Osteoblast (primary cell): Measurements from ENCODE around the gene FGF11. TPM values are rescaled to one million over a fixed set of nuclear protein-coding genes. Genes with fewer than 3 reads are reported as not detected.
"Not testable (repeated sequence)": the region's sequence is repeated elsewhere in the genome, so short reads cannot be mapped to it uniquely, and the experiment has no call there.

ENCODE experiments used
- DNase-seq: peaks from one replicate; pipeline ENCODE4 v3.0.0; 2011; ENCODE audit warnings: low spot score, mixed read lengths; ENCODE audit not compliant: insufficient read length; ENCODE audit errors: missing footprints
- H2AFZ ChIP-seq: 2 replicates; pipeline ENCODE4 v1.6.0; 2011; ENCODE audit warnings: mild to moderate bottlenecking, low read length
- H3K27ac ChIP-seq: 2 replicates; pipeline ENCODE4 v1.5.1; 2011; ENCODE audit warnings: mild to moderate bottlenecking, low read depth, low read length, moderate library complexity
- H3K27me3 ChIP-seq: 2 replicates; pipeline ENCODE4 v1.6.0; 2012; ENCODE audit warnings: mild to moderate bottlenecking, control low read depth, inconsistent platforms, low read length, moderate library complexity; ENCODE audit not compliant: insufficient read depth
- H3K36me3 ChIP-seq: 2 replicates; pipeline ENCODE4 v1.5.1; 2011; ENCODE audit warnings: mild to moderate bottlenecking, low read length, control low read depth, moderate library complexity; ENCODE audit not compliant: insufficient read depth
- H3K4me1 ChIP-seq: 2 replicates; pipeline ENCODE4 v1.5.1; 2011; ENCODE audit warnings: mild to moderate bottlenecking, low read length, control low read depth, moderate library complexity; ENCODE audit not compliant: insufficient read depth
- H3K4me2 ChIP-seq: 2 replicates; pipeline ENCODE4 v1.6.0; 2011; ENCODE audit warnings: mild to moderate bottlenecking, low read length; ENCODE audit not compliant: insufficient read depth
- H3K4me3 ChIP-seq: fragments of 200-600 bp; sonication (generic); 3 replicates; pipeline ENCODE4 v1.5.1; 2012; ENCODE audit warnings: mild to moderate bottlenecking, low read length, inconsistent platforms; ENCODE audit not compliant: insufficient read depth
- H3K79me2 ChIP-seq: 2 replicates; pipeline ENCODE4 v1.6.0; 2012; ENCODE audit warnings: mild to moderate bottlenecking, low read length, control low read depth, inconsistent platforms; ENCODE audit not compliant: insufficient read depth
- H3K9me3 ChIP-seq: 2 replicates; pipeline ENCODE4 v1.5.1; 2011; ENCODE audit warnings: low read depth, low read length, control low read depth
- H4K20me1 ChIP-seq: 2 replicates; pipeline ENCODE4 v1.6.0; 2012; ENCODE audit warnings: mild to moderate bottlenecking, low read length, control low read depth; ENCODE audit not compliant: insufficient read depth
- CTCF ChIP-seq: IDR thresholded peaks from 2 replicates; pipeline ENCODE4 v1.5.1; 2011; ENCODE audit warnings: mild to moderate bottlenecking, low read depth, low read length, moderate library complexity; ENCODE audit errors: extremely low read depth
- total RNA-seq: library from RNA; depleted of rRNA; stranded (reverse); fragments of >200 nt; gene quantifications from 2 replicates; pipeline ENCODE4 v1.2.3, GENCODE V29; 2012

Gene FGF11
- total RNA-seq, 1 donor = 0.36 TPM

- Histone ChIP-seq H3K79me2 (peaks cover 78% of the 10 kb centered on the region), H3K36me3 (peaks cover 17% of the 10 kb centered on the region), H4K20me1 (peaks cover 53% of the 10 kb centered on the region), H3K27me3 (no peaks in the 10 kb centered on the region), H3K9me3 (no peaks in the 10 kb centered on the region), H3K27ac (no peak overlapping the region), H2AFZ (no peak overlapping the region), H3K4me1 (peaks cover 10% of the 10 kb centered on the region), H3K4me2 (no peak overlapping the region), H3K4me3 (no peak overlapping the region)
- TF ChIP-seq CTCF = no peak
- no peak for DNase-seq
Observed at GRCh38 chr17:7468804-7469389, 29.6 kb downstream of the FGF11 start.

GRCh38 chr17:7469843-7470242 lies 30.5 kb downstream of the FGF11 start:
- not testable (repeated sequence) for H3K9me3 ChIP-seq, H3K4me3 ChIP-seq, H3K27ac ChIP-seq, DNase-seq, H3K4me2 ChIP-seq, H2AFZ ChIP-seq, H3K27me3 ChIP-seq
- Histone ChIP-seq H3K4me1 (peaks cover 10% of the 10 kb centered on the region), H3K36me3 (peaks cover 16% of the 10 kb centered on the region), H4K20me1 (peaks cover 61% of the 10 kb centered on the region), H3K79me2 (peaks cover 86% of the 10 kb centered on the region)

GRCh38 chr17:7470457-7470973 lies 31.2 kb downstream of the FGF11 start:
- DNase-seq, H3K4me2 ChIP-seq, H3K4me3 ChIP-seq, H3K27ac ChIP-seq, H3K27me3 ChIP-seq, H3K9me3 ChIP-seq, H2AFZ ChIP-seq: not testable (repeated sequence)
- Histone ChIP-seq H3K79me2 (peaks cover 91% of the 10 kb centered on the region), H3K36me3 (peaks cover 15% of the 10 kb centered on the region), H3K4me1 (peaks cover 10% of the 10 kb centered on the region), H4K20me1 (peaks cover 67% of the 10 kb centered on the region)

- peaks cover 70% of the 10 kb centered on the region for H4K20me1 ChIP-seq
- H3K9me3 ChIP-seq = no peaks in the 10 kb centered on the region
- H3K79me2 ChIP-seq = peaks cover 91% of the 10 kb centered on the region
- H3K27ac ChIP-seq = no peak overlapping the region
- peaks cover 11% of the 10 kb centered on the region for H3K36me3 ChIP-seq
- no peak overlapping the region for H3K4me3 ChIP-seq
- H3K27me3 ChIP-seq = no peaks in the 10 kb centered on the region
- no peak overlapping the region for H3K4me2 ChIP-seq
- no peak for TF ChIP-seq CTCF
- peaks cover 17% of the 10 kb centered on the region for H3K4me1 ChIP-seq
- no peak overlapping the region for H2AFZ ChIP-seq
- DNase-seq = no peak
Observed at GRCh38 chr17:7471729-7472128, 32.4 kb downstream of the FGF11 start.

- H4K20me1 ChIP-seq = peaks cover 61% of the 10 kb centered on the region
- not testable (repeated sequence) for H3K4me2 ChIP-seq
- peaks cover 29% of the 10 kb centered on the region for H3K4me1 ChIP-seq
Observed at GRCh38 chr17:7474767-7475166, 35.5 kb downstream of the FGF11 start.

More at GRCh38 chr17:7474767-7475166, 35.5 kb downstream of the FGF11 start:
- not testable (repeated sequence) for H3K27ac ChIP-seq, H3K4me3 ChIP-seq, H3K9me3 ChIP-seq, H3K36me3 ChIP-seq, DNase-seq, H3K27me3 ChIP-seq, H2AFZ ChIP-seq
- H3K79me2 ChIP-seq = peaks cover 94% of the 10 kb centered on the region
